ENCODE results near the gene DNAJA2. TPM values are rescaled to one million over a fixed set of nuclear protein-coding genes. Genes with fewer than 3 reads are reported as not detected.

DNAJA2 gene
- total and polyA plus RNA-seq, 2 of the 4 experiments (the other 2 are of a cell fraction): 18.6 to 53.9 TPM

DNA sequence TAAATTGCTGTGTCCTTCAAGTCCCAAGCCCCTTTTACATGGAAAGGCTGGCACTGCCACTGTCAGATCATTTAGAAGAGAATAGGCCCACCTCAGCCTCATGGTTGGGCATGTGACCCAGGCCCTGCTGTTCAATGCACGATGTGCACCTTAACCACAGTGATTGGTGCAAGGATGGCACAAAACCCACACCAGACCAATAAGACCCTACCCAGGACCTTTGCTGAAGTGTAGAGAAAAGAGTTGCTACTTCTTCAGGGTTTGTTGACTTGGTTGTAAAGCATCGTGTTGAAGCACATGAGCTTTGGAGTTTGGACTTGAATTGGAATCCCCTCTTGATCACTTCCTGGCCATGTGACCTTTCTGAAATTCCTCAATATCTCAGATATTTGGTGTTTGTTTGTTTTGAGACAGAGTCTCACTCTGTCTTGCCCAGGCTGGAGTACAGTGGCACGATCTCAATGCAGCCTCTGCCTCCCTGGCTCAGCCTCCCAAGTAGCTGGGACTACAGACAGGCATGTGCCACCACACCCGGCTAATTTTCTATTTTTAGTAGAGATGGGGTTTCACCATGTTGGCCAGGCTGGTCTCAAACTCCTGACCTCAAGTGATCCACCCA, 24.8 kb downstream of the DNAJA2 start:
- H3K56ac ChIP-seq (ENCODE audit: extremely low read depth, insufficient read depth, low read length): no peak overlapping the region
- H3K9ac ChIP-seq (ENCODE audit: low read depth, low read length): no peak overlapping the region
- H3K79me1 ChIP-seq (ENCODE audit: low read depth in 1 of 2, low read length in 2 of 2): no peaks in the 10 kb centered on the region
- H2AK5ac ChIP-seq (ENCODE audit: low read depth, low read length): no peak overlapping the region
- intact Hi-C loops (cut with micrococcal nuclease) (loop anchor here (2.0 kb wide), 2 partner anchors 194 to 1682 kb away; partner anchors contain the start of gene NETO2), dilution Hi-C loops (cut with HindIII; ENCODE audit: low sequenced_read_pairs, unreplicated experiment) (no loop called here), in situ Hi-C loops (cut with MboI; ENCODE audit: low sequenced_read_pairs) (loop anchor here (5.0 kb wide), 1 partner anchor 1214 kb away; no protein-coding TSS in a partner anchor)
- H3K9me1 ChIP-seq (ENCODE audit: insufficient read depth, low read length): no peaks in the 10 kb centered on the region
- H3K4me1 ChIP-seq (ENCODE audit: control insufficient read depth, insufficient read depth, low read length): no peaks in the 10 kb centered on the region
- no CpG with 5 or more reads among the region's 4 CpGs for WGBS, 2 experiments (ENCODE audit: extremely low coverage in 2 of 2, insufficient read length in 1 of 2)
- H3K27ac ChIP-seq (ENCODE audit: insufficient read depth, low read length): no peak overlapping the region
- H3K4ac ChIP-seq (ENCODE audit: low read depth, low read length): no peak overlapping the region
- H4K20me1 ChIP-seq (ENCODE audit: insufficient read depth, low read length): no peaks in the 10 kb centered on the region
- POLR2A ChIA-PET (ENCODE audit: unreplicated experiment): no interaction called here
- no peak for TF ChIP-seq CHD1 (IDR thresholded peaks at IDR 0.05; ENCODE audit: low read depth, low read length)
- no peak for TF ChIP-seq POLR2A (IDR thresholded peaks at IDR 0.05; ENCODE audit: low read depth, low read length)
- no peak for TF ChIP-seq RFX5 (IDR thresholded peaks at IDR 0.05; ENCODE audit: low read depth, low read length)
- TF ChIP-seq MAZ (IDR thresholded peaks at IDR 0.05; ENCODE audit: borderline replicate concordance, low read depth, low read length): no peak
- TF ChIP-seq MXI1 (IDR thresholded peaks at IDR 0.05; ENCODE audit: borderline replicate concordance, low read depth, low read length): no peak
- TF ChIP-seq SMC3 (IDR thresholded peaks at IDR 0.05; ENCODE audit: low read depth, low read length): no peak
- TF ChIP-seq FOS (IDR thresholded peaks at IDR 0.05; ENCODE audit: low read depth, low read length): no peak
- TF ChIP-seq CEBPB (IDR thresholded peaks at IDR 0.05; ENCODE audit: low read depth, low read length): no peak
- TF ChIP-seq RCOR1 (IDR thresholded peaks at IDR 0.05; ENCODE audit: insufficient replicate concordance, low read length): no peak
- no peak for TF ChIP-seq NFE2L2 (IDR thresholded peaks at IDR 0.05; ENCODE audit: low read depth, low read length)
- no peak for TF ChIP-seq USF2 (IDR thresholded peaks at IDR 0.05; ENCODE audit: low read depth, low read length)
- TF ChIP-seq ELK1 (IDR thresholded peaks at IDR 0.05; ENCODE audit: borderline replicate concordance, low read depth, low read length): no peak
- TF ChIP-seq, protein P1, sequence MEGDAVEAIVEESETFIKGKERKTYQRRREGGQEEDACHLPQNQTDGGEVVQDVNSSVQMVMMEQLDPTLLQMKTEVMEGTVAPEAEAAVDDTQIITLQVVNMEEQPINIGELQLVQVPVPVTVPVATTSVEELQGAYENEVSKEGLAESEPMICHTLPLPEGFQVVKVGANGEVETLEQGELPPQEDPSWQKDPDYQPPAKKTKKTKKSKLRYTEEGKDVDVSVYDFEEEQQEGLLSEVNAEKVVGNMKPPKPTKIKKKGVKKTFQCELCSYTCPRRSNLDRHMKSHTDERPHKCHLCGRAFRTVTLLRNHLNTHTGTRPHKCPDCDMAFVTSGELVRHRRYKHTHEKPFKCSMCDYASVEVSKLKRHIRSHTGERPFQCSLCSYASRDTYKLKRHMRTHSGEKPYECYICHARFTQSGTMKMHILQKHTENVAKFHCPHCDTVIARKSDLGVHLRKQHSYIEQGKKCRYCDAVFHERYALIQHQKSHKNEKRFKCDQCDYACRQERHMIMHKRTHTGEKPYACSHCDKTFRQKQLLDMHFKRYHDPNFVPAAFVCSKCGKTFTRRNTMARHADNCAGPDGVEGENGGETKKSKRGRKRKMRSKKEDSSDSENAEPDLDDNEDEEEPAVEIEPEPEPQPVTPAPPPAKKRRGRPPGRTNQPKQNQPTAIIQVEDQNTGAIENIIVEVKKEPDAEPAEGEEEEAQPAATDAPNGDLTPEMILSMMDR (conservative IDR thresholded peaks at IDR 0.05; ENCODE audit: low read depth, low read length): no peak
- TF ChIP-seq BHLHE40 (IDR thresholded peaks at IDR 0.05; ENCODE audit: low read depth, low read length): no peak
- TF ChIP-seq MAFK (IDR thresholded peaks at IDR 0.05; ENCODE audit: low read depth, low read length): no peak
- TF ChIP-seq RAD21 (IDR thresholded peaks at IDR 0.05; ENCODE audit: low read length): no peak
- H2BK15ac ChIP-seq (ENCODE audit: low read depth, low read length): no peak overlapping the region
- H2BK20ac ChIP-seq (ENCODE audit: low read depth, low read length): no peak overlapping the region
- H2AK9ac ChIP-seq (replicated peaks; ENCODE audit: low read depth, low read length, poor library complexity): no peak overlapping the region
- H3K36me3 ChIP-seq (ENCODE audit: control insufficient read depth, insufficient read depth, low read length): no peaks in the 10 kb centered on the region
- no peak overlapping the region for H4K8ac ChIP-seq (ENCODE audit: low read depth in 2 of 2, low read length in 2 of 2)
- H2BK5ac ChIP-seq (ENCODE audit: low read depth, low read length, poor library complexity, severe bottlenecking): no peak overlapping the region
- no peak overlapping the region for H3K14ac ChIP-seq (replicated peaks; ENCODE audit: low read depth, low read length)
- no peak overlapping the region for H3K23ac ChIP-seq (ENCODE audit: low read depth, low read length)
- no peak overlapping the region for H4K91ac ChIP-seq (ENCODE audit: insufficient read depth, low read depth, low read length)
- H3K4me3 ChIP-seq (ENCODE audit: insufficient read depth, low read depth, low read length): no peak overlapping the region
- no peak overlapping the region for H2BK120ac ChIP-seq (ENCODE audit: low read depth, low read length)
- no TSS peak for BruUV-seq (replicated peaks)
- no peak for DNase-seq
- ATAC-seq (ENCODE audit: low read depth): no peak
- no peak overlapping the region for H3K4me2 ChIP-seq (ENCODE audit: low read depth, low read length)
- H3K9me3 ChIP-seq (ENCODE audit: control insufficient read depth, insufficient read depth, low read length): no peaks in the 10 kb centered on the region
- no peak overlapping the region for H2AFZ ChIP-seq (replicated peaks; ENCODE audit: low read length, poor library complexity)
- CTCF ChIA-PET: interaction anchor here (0.8 to 1.4 kb wide), 4 partner anchors 8 to 193 kb away, joined by 3 to 4 read pairs (median 3); no protein-coding TSS in a partner anchor
- H3K27me3 ChIP-seq (ENCODE audit: control insufficient read depth, insufficient read depth, low read length): no peaks in the 10 kb centered on the region
- no peak overlapping the region for H3K18ac ChIP-seq (ENCODE audit: low read depth, low read length)
- H4K5ac ChIP-seq (ENCODE audit: low read depth, low read length): no peak overlapping the region
